GM12864 (cell line): ENCODE measurements around the gene CSTPP1.
"Not testable (repeated sequence)": the region's sequence is repeated elsewhere in the genome, so short reads cannot be mapped to it uniquely, and the experiment has no call there.

Experiments used
- DNase-seq: peaks from one replicate; pipeline ENCODE4 v3.0.0-alpha.2; 2011; ENCODE audit warnings: low read depth
- H3K4me3 ChIP-seq: 2 replicates; pipeline ENCODE4 v1.5.1; 2011; ENCODE audit warnings: mild to moderate bottlenecking, low read depth, low read length, control low read depth
- TF ChIP-seq, protein P1 (sequence below): IDR thresholded peaks from 2 replicates; pipeline ENCODE4 v1.5.1; 2011; ENCODE audit warnings: low read depth, mild to moderate bottlenecking, moderate library complexity, low read length, control low read depth, inconsistent platforms; ENCODE audit errors: missing control alignments

The CSTPP1 gene

DNA sequence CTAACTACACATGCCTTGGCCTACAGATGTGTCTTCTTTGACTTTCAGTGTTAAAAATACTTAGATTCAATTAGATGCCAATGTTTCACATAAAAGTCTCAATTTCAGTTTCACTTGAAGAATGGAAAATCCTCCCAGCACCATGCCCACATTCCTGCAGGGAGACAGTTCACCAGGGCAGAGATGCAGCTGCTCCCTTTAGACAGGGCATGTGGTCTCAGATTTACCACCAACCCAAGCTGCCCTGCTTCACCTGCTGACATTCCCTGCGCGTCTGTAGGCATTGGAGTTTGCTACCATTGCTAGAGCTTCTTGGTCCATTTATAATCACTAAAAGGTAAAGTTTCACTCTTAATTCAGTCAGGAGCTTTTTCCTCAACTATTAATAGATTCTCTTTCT lies 126.2 kb downstream of the CSTPP1 start:
- H3K4me3 ChIP-seq = no peak overlapping the region
- TF ChIP-seq, protein P1, sequence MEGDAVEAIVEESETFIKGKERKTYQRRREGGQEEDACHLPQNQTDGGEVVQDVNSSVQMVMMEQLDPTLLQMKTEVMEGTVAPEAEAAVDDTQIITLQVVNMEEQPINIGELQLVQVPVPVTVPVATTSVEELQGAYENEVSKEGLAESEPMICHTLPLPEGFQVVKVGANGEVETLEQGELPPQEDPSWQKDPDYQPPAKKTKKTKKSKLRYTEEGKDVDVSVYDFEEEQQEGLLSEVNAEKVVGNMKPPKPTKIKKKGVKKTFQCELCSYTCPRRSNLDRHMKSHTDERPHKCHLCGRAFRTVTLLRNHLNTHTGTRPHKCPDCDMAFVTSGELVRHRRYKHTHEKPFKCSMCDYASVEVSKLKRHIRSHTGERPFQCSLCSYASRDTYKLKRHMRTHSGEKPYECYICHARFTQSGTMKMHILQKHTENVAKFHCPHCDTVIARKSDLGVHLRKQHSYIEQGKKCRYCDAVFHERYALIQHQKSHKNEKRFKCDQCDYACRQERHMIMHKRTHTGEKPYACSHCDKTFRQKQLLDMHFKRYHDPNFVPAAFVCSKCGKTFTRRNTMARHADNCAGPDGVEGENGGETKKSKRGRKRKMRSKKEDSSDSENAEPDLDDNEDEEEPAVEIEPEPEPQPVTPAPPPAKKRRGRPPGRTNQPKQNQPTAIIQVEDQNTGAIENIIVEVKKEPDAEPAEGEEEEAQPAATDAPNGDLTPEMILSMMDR = no peak
- no peak for DNase-seq

DNA sequence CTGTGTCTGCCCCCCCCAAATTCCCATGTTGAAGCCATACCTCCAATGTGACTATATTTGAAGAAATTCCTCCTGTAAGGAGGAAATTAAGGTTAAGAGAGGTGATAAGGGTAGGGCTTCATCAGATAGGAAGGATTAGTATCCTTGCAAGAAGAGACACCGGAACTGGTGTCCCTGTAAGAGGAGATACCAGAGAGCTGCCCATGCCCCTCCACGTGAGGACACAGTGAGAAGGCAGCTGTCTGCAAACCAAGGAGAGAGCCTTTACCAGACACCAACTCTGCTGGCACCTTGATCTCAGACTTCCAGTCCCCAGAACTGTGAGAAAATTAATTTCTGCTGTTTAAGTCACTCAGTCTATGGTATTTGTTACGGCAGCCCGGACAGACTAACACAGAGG lies 130.8 kb downstream of the CSTPP1 start:
- TF ChIP-seq, protein P1 = no peak
- DNase-seq = no peak
- no peak overlapping the region for H3K4me3 ChIP-seq

DNA sequence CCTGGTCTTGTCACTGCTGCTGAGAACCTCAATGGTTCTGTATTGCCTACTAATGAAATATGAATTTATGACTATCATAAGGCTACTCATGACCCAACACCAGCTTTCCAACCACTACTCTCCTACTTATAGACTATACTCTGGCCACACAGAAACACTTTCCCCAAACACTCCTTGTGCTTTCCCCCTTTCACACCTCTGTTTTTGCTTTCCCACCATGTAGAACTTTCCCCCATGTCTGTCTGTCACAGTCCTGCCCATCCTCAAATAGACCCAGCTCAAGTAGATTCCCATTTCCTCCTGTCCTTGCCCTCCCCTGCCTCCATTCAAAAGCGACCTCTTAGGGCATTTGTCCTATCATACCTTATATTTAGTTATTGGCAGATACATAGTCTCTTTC lies 134.2 kb downstream of the CSTPP1 start:
- DNase-seq = no peak
- no peak overlapping the region for H3K4me3 ChIP-seq
- TF ChIP-seq, protein P1 = no peak

GRCh38 chr11:47071341-47071740 lies 134.8 kb downstream of the CSTPP1 start:
- TF ChIP-seq, protein P1 = no peak
- no peak overlapping the region for H3K4me3 ChIP-seq
- no peak for DNase-seq

GRCh38 chr11:47071791-47072261 lies 135.3 kb downstream of the CSTPP1 start:
- H3K4me3 ChIP-seq = no peak overlapping the region
- no peak for DNase-seq
- TF ChIP-seq, protein P1 = no peak

- TF ChIP-seq, protein P1 = no peak
- DNase-seq = no peak
- no peak overlapping the region for H3K4me3 ChIP-seq
Observed at GRCh38 chr11:47078751-47079521, 142.4 kb downstream of the CSTPP1 start.

- DNase-seq, H3K4me3 ChIP-seq: not testable (repeated sequence)
Observed at GRCh38 chr11:47080775-47081174, 144.2 kb downstream of the CSTPP1 start.
